ENCODE data around the gene BSN.
"Not testable (repeated sequence)": the region's sequence is repeated elsewhere in the genome, so short reads cannot be mapped to it uniquely, and the experiment has no call there.

DNA sequence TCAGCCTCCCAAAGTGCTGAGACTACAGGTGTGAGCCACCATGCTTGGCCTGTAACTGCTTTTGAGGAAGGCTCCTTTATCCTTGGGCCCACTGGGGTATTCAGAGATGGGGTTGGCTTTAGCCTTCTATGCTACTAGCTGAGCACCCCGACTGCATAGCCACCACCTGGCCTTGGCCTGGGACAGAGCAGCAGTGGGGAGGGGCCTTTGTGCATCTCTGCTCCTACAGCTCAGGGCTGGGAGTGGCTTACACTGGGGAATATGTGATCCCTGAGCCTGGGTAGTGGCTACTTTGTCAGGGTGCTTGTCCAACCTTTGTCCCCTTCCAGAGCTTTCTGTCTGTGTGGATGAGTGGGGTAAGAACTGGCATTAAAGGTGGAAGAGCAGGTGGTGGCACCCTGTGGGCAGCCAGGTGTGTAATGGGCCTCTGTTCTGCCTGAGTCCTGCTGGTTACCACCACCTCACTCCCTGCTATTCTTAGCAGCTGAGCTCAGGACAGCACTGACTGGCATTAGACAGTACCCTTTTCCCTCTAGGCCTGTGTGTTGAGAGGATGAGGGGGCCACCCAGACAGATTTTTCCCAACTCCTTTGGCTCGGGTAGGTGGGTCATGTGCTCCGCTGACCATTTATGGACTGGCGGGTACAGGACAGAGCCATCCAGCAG is 141.2 kb downstream of the BSN start:
- TF ChIP-seq, protein P1, sequence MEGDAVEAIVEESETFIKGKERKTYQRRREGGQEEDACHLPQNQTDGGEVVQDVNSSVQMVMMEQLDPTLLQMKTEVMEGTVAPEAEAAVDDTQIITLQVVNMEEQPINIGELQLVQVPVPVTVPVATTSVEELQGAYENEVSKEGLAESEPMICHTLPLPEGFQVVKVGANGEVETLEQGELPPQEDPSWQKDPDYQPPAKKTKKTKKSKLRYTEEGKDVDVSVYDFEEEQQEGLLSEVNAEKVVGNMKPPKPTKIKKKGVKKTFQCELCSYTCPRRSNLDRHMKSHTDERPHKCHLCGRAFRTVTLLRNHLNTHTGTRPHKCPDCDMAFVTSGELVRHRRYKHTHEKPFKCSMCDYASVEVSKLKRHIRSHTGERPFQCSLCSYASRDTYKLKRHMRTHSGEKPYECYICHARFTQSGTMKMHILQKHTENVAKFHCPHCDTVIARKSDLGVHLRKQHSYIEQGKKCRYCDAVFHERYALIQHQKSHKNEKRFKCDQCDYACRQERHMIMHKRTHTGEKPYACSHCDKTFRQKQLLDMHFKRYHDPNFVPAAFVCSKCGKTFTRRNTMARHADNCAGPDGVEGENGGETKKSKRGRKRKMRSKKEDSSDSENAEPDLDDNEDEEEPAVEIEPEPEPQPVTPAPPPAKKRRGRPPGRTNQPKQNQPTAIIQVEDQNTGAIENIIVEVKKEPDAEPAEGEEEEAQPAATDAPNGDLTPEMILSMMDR (conservative IDR thresholded peaks at IDR 0.05 in 1 of 2, IDR thresholded peaks at IDR 0.05 in 1 of 2; ENCODE audit: low read depth in 1 of 2, low read length in 2 of 2): not testable (repeated sequence)
- not testable (repeated sequence) for TF ChIP-seq EZH2 (IDR thresholded peaks at IDR 0.05; ENCODE audit: low read length, missing control alignments)

All from fibroblast of lung (primary cell).